ENCODE results near the gene EVI5.
"Not testable (repeated sequence)": the region's sequence is repeated elsewhere in the genome, so short reads cannot be mapped to it uniquely, and the experiment has no call there.

The EVI5 gene

DNA sequence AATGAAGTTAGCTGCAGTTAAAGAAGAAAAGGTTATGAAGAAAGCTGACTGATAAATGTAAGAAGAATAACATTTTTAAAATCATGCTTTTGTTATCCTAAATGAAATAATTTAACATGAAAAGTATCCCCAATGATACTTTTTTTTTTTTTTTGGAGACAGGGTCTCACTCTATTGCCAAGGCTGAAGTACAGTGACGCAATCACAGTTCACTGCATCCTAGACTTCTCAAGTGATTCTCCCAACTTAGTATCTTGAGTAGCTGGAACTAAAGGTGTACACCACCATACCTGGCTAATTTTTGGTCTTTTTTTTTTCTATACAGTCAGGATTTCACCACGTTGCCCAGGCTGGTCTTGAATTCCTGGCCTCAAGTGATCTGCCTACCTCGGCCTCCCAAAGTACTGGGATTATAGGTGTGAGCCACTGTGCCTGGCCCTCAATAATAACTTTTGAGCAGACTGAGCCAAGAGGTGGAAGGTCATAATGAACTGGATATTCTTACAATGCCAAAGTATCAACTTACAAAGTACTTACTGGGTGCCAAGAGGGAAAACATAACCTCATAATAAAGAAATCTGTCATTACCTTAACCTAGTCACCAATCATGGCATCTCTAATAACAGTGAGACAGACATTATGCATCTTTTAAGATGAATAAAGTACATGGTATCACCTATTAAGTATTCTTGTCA is 94.5 kb downstream of the EVI5 start:
- no peak for DNase-seq (ENCODE audit: low spot score)

DNA sequence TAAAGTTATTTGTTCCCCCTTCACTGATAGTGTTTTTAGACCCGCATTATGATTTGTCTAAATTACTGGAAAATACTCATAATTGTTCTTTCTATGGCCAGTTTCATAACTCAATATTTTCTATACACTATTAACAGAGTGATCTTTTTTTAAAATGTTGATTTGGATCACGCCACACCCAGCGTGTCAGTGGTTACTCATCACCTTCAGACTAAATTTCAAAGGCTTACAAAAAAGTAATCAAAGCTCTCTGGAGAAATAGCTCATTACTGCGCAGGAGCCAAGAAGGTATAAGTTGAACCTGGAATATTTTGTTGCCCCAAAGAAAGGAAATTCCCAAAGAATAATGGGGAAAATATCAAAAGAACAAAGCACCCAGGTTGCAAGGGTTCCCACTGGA is 104.9 kb downstream of the EVI5 start:
- DNase-seq (ENCODE audit: low spot score), result no peak

DNA sequence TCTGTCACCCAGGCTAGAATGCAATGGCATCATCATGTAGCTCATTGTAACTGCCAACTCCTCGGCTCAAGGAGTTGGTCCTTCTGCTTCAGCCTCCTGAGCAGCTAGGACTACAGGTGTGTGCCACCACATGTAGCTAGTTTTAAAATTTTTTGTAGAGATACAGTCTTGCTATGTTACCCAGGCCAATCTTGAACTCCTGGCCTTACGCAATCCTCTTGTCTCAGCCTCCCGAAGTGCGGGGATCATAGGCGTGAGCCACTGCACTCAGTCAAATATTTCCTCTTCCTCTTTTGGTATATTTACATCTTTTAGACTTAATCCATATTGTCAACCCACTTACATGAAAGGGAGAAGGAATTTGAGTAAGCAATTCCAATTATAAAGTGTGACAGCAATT is 121.1 kb downstream of the EVI5 start:
- DNase-seq (ENCODE audit: low spot score), result no peak

DNA sequence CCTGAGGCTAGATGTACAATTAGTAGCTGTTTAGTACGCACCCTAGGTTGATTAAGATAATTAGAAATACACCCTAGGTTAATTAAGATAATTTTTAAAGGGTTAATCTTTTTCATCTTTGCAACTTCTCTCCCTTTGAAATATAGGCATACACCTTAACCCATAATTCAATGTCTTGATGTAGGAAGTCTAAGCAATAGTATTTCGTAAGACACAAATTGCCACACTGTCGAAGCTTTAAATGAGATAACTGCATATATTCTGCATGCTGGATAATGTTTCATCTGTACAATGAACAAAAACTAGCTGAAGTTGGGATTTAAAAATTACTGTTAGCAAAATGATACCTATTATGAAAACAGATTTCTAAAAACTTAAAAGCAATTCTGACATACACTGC is 122.9 kb downstream of the EVI5 start:
- no peak for DNase-seq (ENCODE audit: low spot score)

DNA sequence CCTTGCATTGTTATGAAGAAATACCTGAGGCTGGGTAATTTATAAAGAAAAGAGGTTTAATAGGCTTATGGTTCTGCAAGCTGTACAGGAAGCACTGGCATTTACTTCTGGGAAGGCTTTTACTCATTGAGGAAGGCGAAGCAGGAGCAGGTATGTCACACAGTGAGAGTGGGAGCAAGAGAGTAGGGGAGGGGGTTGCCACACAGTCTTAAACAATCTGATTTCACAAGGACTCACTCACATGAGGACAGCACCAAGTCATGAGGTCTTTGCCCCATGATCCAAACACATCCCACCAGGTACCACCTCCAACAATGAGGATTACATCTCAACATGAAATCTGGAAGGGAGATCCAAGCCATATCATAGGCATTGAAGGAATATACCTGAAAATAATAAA is 127.2 kb downstream of the EVI5 start:
- no peak for DNase-seq (ENCODE audit: low spot score)

DNA sequence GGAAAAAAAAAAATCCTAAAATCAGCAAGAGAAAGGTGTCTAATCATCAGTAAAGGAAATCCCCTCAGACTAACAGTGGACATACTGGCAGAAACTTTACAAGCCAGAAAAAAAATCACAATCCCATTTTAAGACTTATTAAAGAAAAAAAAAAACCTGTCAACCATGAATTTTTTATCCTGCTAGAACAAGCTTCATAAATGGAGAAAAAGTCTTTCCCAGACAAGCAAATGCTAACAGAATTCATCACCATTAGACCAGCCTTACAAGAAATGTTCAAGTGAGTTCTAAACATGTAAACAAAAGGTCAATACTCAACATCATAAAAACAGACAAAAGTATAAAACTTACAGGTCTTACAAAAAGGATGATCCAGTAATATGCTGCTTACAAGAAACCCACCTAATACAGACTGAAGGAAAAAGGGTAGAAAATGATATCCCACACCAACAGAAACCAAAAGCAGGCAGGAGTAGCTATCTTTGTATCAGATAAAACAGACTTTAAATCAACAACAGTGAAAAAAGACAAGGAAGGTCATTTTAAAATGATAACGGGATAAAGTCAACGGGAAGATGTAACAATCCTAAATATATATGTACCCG is 129.6 kb downstream of the EVI5 start:
- DNase-seq (ENCODE audit: low spot score), result no peak

DNA sequence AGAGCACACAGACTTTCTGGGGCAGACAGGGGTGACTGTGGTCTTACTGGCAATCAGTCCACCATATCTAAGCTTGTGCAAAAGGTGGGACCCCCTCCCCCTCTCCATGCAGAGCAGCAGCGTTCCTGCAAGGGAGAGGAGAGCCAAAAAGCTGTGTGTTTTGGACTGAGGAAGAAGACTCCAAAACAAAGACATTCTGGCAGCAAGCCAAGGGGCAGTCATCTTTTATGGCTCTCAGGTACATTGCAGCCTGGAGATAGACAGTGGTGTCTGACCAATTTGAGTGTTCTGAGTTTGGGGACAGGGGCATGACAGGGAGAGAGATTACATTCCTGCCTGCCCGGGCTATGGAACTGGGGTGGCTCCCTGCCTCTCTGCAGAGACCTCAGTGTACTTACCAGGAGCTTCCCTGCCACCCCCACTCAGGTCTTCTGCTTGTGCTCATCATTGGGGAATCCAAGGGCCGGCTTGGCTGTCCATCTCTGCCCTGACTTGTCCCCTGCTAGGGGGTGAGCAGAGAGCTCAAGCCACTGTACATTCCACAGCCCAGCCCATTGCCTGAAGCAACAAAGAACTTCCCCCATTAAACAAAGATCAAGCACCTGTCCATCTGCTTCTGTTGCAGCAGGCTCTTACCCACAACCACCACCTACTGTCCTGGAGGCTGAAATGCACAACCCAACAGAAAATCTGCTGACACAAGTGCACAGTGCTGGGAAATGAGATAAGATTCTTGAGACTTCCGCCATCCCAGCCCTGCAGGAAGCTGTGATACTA is 131.1 kb downstream of the EVI5 start:
- DNase-seq (ENCODE audit: low spot score), result no peak

DNA sequence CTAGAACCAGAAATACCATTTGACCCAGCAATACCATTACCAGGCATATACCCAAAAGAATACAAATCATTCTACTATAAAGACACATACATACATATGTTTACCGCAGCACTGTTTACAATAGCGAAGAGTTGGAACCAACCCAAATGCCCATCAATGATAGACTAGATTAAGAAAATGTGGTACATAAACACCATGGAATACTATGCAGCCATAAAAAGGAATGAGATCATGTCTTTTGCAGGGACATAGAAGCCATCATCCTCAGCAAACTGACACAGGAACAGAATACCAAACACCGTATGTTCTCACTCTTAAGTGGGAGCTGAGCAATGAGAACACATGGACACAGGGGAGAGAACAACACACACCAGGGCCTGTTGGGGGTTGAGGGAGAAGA is 144.2 kb downstream of the EVI5 start:
- DNase-seq (ENCODE audit: low spot score), result not testable (repeated sequence)

DNA sequence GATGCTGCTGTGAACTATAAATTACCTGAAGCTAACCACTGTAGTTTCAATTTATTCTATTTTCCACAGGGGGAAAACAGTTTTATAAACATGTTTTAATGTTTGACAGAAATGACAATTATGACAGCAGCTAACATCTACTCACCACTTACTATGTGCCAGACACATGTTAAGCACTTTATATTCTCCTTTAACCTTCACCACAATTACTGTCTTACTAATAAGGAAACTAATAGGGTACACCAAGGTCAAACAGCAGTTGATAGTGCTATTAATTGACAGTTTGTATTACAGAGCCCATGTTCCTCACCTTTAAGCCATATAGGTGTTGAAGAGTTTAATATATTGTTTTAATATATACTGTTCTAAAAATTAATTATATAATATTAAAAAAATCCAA is 146.4 kb downstream of the EVI5 start:
- DNase-seq (ENCODE audit: low spot score), result no peak

DNA sequence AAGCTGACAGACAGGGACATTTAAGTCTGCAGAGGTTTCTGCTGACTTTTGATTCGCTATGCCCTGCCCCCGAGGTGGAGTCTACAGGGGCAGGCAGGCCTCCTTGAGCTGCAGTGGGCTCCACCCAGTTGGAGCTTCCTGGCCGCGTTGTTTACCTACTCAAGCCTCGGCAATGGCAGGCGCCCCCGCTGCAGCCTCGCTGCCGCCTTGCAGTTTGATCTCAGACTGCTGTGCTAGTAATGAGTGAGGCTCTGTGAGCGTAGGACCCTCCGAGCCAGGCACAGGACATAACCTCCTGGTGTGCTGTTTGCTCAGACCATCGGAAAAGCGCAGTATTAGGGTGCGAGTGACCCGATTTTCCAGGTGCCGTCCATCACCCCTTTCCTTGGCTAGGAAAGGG is 149.7 kb downstream of the EVI5 start:
- not testable (repeated sequence) for DNase-seq (ENCODE audit: low spot score)

DNA sequence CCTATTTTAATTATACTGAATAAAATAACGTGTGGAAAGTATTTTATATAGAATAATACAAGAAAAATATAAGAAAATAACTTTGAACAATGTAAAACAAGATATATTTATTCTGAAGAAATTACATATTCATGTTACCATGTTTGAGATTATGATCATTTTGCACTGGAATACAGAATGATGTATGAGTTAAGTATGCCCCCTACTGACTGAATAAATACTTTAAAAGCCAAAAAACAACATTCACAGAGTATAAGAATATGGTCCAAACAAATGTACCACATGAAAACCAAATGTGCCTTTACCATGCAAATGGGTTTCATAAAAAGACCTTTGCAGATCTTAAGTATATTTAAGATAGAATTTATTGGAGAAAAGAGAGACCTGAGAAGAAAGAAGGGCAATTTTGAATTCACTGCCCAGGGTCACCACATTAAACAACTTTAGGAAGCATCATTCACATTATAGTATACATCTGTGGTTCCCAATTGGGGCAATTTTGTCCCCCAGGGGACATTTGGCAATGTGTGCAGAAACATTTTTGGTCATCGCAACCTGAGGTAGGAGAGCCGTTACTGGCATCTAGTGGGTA is 161.6 kb downstream of the EVI5 start:
- DNase-seq (ENCODE audit: low spot score), result no peak

DNA sequence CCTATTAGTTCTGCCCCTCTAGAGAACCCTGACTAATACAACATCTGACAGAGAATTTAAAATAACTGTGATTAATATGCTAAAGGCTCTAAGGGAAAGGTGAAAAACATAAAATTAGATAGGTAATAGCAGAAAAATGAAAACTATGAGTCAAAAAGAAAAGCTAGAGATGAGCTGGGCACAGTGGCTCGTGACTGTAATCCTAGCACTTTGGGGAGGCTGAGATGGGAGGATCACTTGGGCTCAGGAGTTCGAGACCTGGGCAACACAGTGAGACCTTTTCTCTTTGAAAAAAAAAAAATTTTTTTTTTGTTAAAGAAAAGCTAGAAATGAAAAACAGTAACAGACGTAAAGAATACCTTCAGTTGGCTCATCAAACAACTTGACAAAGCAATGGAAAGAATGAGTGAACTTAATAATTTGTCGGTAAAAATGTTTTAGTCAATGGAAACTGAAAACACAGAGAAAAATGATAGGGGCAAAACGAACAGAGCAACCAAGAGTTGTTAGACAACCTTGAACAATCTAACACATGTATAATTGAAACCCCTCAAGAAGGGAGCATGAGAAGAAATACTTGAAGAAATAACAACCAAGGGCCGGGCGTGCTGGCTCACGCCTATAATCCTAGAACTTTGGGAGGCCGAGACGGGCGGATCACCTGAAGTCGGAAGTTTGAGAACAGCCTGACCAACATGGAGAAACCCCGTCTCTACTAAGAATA is 165.3 kb downstream of the EVI5 start:
- no peak for DNase-seq (ENCODE audit: low spot score)

DNA sequence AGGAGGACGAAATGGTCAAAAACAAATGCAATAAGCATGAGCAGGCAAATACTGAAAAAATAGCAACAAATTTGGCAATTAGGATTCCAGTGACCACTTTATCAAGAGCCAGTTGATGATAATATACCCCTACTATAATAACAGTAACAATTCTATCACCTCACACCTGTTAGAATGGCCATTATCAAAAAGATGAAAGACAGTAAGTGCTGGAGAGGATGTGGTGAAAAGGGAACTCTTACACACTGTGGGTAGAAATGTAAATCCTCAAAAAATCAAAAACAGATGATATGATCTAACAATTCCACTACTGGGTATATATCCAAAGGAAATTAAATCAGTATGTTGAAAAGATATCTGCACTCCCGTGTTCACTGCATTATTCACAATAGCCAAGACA is 183.9 kb downstream of the EVI5 start:
- DNase-seq (ENCODE audit: low spot score), result no peak

DNA sequence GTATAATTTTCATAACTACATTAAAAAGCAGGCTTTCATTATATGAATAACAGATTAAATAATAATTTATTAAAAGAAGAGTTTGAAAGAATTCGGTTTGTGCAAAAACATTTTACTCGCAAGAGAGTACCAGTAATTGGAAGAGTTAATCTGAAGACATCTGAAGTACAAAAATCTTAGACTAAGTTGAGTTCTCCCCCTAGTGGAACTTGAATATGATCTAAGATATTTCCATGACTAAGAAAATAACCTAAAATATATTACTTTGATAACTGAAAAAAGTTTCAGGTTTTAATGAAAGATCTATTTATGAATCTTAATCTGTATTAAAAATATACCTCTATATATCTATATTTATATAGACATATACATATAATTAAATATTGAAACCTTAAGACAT is 185.7 kb downstream of the EVI5 start:
- no peak for DNase-seq (ENCODE audit: low spot score)

DNA sequence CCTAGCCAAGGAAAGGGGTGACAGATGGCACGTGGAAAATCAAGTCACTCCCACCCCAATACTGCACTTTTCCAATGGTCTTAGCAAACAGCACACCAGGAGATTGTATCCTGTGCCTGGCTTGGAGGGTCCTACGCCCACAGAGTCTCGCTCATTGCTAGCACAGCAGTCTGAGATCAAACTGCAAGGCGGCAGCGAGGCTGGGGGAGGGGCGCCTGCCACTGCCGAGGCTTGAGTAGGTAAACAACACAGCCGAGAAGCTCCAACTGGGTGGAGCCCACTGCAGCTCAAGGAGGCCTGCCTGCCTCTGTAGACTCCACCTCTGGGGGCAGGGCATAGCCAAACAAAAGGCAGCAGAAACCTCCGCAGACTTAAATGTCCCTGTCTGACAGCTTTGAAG is 195.5 kb downstream of the EVI5 start:
- not testable (repeated sequence) for DNase-seq (ENCODE audit: low spot score)

DNA sequence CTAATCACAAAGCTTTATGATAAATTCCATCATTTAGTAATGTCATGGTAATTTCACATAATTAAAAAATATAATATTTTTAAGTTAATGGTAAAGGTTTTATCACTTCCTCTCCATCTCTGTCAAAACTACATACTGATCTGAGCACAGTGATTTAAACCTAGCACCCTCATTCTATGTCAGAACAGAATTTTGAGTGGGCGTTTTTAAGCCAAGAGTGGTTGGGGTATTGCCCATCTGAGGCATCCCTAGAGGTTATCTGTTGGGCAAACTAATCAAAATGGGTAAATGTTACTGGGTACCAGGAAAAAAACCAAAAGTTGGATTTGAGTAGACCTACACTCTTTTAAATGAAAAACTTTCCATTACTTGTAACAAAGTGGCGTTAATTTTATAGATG is 197.5 kb downstream of the EVI5 start:
- DNase-seq (ENCODE audit: low spot score), result no peak

DNA sequence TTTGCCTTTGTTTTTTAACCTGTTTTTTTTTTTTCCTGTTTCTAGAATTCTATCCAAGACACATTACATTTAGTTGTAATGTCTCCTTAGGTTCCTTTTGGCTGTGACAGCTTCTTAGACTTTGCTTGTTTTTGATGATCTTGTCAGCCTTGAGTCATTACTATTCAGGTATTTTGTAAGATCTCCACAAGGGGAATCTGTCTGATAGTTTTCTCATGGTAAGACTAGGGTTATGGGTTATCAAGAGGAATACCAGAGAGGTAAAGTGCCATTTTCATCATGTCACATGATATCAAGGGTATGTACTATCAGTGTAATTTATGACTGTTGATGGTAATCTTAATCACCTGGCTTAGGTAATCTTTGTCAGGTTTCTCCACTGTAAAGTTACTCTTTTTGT is 199.1 kb downstream of the EVI5 start:
- DNase-seq (ENCODE audit: low spot score), result no peak

DNA sequence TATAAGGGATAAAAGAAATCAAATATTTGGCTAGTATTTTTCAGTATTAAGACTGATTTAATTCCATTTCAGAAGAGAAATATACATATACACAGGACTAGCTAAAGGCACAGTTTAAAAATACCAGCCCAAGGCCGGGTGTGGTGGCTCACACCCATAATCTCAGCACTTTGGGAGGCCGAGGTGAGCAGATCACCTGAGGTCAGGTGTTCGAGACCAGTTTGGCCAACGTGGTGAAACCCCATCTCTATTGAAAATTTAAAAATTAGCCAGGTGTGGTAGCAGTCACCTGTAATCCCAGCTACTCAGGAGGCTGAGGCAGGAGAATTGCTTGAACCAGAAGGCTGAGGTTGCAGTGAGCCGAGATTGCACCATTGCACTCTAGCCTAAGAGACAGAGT is 200.1 kb downstream of the EVI5 start:
- not testable (repeated sequence) for DNase-seq (ENCODE audit: low spot score)

DNA sequence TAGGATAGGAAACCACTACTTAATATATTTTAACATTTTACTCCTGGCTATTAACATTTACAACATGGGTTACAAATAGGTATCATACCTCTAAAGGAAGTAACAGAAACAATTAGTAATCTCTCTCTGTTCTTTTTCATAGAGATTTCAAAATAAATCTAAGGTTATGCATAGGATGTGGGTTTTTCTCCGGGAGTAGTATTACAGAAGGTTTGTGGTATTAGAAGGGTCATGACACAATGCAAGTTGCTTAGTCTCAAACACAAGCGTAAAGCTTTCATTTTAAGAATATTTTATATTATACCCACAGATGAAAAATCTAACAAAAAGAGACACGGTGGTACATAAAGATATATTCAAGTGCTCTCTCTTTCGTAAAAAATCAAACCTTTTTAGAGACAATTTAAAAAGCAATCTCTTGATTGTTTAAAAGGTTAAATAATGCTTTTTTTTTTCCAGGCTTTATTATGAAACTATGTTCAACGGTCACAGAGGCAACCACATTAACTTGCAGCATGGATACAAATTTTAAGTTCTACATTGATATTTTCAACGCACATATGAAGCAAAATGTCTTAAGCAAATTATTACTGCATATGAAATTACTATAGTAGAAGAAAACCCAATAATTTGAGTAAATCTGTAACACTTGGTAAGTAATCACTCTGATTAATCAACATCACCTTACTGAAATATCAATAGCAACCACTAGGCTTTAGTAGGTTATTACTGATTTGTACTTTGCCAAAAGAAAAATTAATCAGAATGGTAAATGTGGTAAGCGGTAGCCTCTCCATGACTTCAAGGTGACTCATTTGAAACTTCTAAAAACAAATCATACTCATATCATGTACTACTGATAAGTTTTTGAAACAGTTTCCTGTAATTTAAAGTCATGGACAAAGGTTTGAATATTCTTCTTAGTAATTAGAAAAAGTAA is 200.8 kb downstream of the EVI5 start:
- no peak for DNase-seq (ENCODE audit: low spot score)

DNA sequence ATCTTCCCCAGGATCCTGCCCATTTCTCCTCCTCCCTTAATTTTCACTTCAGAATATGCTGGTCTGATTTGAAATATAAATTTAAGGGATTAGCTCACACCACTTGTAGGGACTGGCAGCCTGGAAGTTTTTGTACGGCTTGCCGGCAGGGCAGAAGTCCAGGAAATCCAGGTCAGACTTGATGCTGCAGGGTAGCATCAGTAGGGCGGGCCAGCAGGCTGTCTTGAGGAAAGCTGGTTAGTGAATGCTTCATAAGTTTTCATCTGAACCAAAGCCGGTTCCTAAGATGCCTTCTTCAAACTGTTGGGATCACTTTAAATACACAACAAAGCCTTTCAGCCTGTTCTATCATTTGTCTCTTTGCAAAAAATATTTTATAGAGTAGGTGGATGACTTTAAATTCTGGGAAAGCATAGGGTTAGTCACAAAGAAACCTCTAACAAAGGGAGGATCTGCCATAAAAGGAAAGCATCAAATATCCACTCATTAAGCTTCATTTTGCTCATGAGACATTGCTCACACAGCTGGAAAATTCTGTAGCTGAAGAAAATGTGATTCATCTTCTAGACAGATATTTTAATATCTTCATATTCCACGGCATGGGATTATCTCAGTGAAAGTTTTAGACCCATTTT is 207.5 kb downstream of the EVI5 start:
- DNase-seq (ENCODE audit: low spot score), result no peak

DNA sequence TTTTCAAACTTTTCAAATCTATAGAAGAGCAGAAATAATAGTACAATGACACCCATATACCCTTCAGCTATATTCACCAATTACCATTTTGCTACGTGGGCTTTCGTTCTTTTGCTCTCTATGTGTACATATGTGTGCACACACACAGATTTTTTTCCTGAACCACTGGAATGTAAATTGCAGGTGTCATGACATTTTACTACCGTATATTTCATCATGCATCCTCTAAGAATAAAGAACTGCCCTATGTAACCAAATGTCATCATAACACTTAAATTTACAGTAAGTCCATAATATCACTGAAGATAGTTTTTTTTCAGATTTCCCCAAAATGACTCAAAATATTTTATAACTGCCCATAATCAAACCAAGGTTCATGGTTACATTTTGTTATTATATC is 209.8 kb downstream of the EVI5 start:
- DNase-seq (ENCODE audit: low spot score), result no peak

Measured in iPS-NIHi11 (cell line).